GM12878 (cell line): ENCODE data around the gene MCTS1. TPM values are rescaled to one million over a fixed set of nuclear protein-coding genes. Genes with fewer than 3 reads are reported as not detected.

Experiments
- ATAC-seq: fragments of 200-7000 bp; cut with Tn5 transposase; 3 replicates; pipeline ENCODE4 v1.9.1; 2020; ENCODE audit warnings: mild to moderate bottlenecking, moderate library complexity
- BruUV-seq: library from RNA; stranded (reverse); fragments of 400-500 nt; replicated peaks from 2 replicates; lab custom pipeline; 2021; lab: Mats Ljungman, UMichigan
- CTCF ChIA-PET: fragments of 300-600 bp; sonication (Branson Sonifier 250); formaldehyde crosslinking; extraction: SDS; loops from one replicate; lab custom pipeline; 2021; ENCODE audit warnings: inconsistent platforms; lab: Yijun Ruan, JAX
- POLR2A ChIA-PET: fragments of 350-600 bp; formaldehyde crosslinking; extraction: SDS; loops from one replicate; lab custom pipeline; 2021; ENCODE audit warnings: inconsistent platforms; lab: Charles Lee
- RAD21 ChIA-PET: fragments of 300-600 bp; sonication (Branson Sonifier 250); formaldehyde crosslinking; loops from one replicate; lab custom pipeline; 2023; ENCODE audit warnings: antibody characterized with exemption; ENCODE audit not compliant: unreplicated experiment; lab: Charles Lee
- SMC1A ChIA-PET: fragments of 300-600 bp; sonication (Branson Sonifier 250); formaldehyde crosslinking; loops from one replicate; lab custom pipeline; 2023; ENCODE audit not compliant: unreplicated experiment, uncharacterized antibody; lab: Charles Lee
- DNase-seq: peaks from one replicate; pipeline ENCODE4 v3.0.0-alpha.2; 2011; ENCODE audit warnings: low read depth, low spot score
- FAIRE-seq: peaks from 3 replicates; lab custom pipeline; 2011; peaks lifted over from hg19 to GRCh38; lab: Jason Lieb, UNC
- H2AFZ ChIP-seq: 2 replicates; pipeline ENCODE4 v1.6.0; 2011; ENCODE audit warnings: low read depth, low read length, control low read depth; ENCODE audit not compliant: control insufficient read depth
- H3K27ac ChIP-seq: 2 replicates; pipeline ENCODE4 v1.5.1; 2011; ENCODE audit warnings: control low read depth; ENCODE audit not compliant: control insufficient read depth, insufficient read depth
- H3K27me3 ChIP-seq, 2 experiments: replicated peaks in 1 of 2; 2 replicates each; pipeline versions ENCODE4 v1.6.0 to v1.6.1; 2011; ENCODE audit warnings: low read length in 1 of 2; ENCODE audit not compliant: control insufficient read depth in 2 of 2, insufficient read depth in 2 of 2
- H3K36me3 ChIP-seq, 2 experiments: 2 replicates each; pipeline ENCODE4 v1.5.1; 2011; ENCODE audit warnings: low read length in 1 of 2; ENCODE audit not compliant: control insufficient read depth in 2 of 2, insufficient read depth in 2 of 2
- H3K4me1 ChIP-seq: 2 replicates; pipeline ENCODE4 v1.6.1; 2011; ENCODE audit warnings: mild to moderate bottlenecking, low read length, moderate library complexity, mixed read lengths; ENCODE audit not compliant: control insufficient read depth, insufficient read depth
- H3K4me2 ChIP-seq: 2 replicates; pipeline ENCODE4 v1.6.0; 2011; ENCODE audit warnings: control low read depth; ENCODE audit not compliant: control insufficient read depth, insufficient read depth
- H3K4me3 ChIP-seq: fragments of 200-600 bp; sonication (generic); 2 replicates; pipeline ENCODE4 v1.5.1; 2016
- H3K79me2 ChIP-seq: 2 replicates; pipeline ENCODE4 v1.6.0; 2011; ENCODE audit warnings: low read length; ENCODE audit not compliant: control insufficient read depth, insufficient read depth
- H3K9ac ChIP-seq: 2 replicates; pipeline ENCODE4 v1.8.0; 2011; ENCODE audit warnings: low read length, control low read depth, mixed read lengths; ENCODE audit not compliant: control insufficient read depth, insufficient read depth
- H3K9me3 ChIP-seq: replicated peaks from 3 replicates; pipeline ENCODE4 v1.5.1; 2011; ENCODE audit warnings: mild to moderate bottlenecking, low read length; ENCODE audit not compliant: control insufficient read depth, insufficient read depth
- H4K20me1 ChIP-seq: 2 replicates; pipeline ENCODE4 v1.6.0; 2011; ENCODE audit not compliant: control insufficient read depth, insufficient read depth
- BHLHE40 ChIP-seq, 2 experiments: fragments of 450-650 bp in 1 of 2; IDR thresholded peaks; 2 replicates each; pipeline ENCODE4 v1.6.1; 2011 to 2017; ENCODE audit warnings: low read depth in 2 of 2, borderline replicate concordance in 1 of 2, improper control_type of control experiment in 1 of 2, low read length in 1 of 2, mild to moderate bottlenecking in 1 of 2
- CHD1 ChIP-seq: IDR thresholded peaks from 2 replicates; pipeline ENCODE4 v1.6.1; 2012; ENCODE audit warnings: low read depth, low read length, improper control_type of control experiment
- ELK1 ChIP-seq: IDR thresholded peaks from 2 replicates; pipeline ENCODE4 v1.6.1; 2012; ENCODE audit warnings: low read depth, low read length, improper control_type of control experiment
- FOXK2 ChIP-seq: fragments of 450-650 bp; IDR thresholded peaks from 2 replicates; pipeline ENCODE4 v1.6.1; 2017; ENCODE audit warnings: mild to moderate bottlenecking, moderate library complexity
- FOXM1 ChIP-seq: IDR thresholded peaks from 2 replicates; pipeline ENCODE4 v1.6.1; 2012; ENCODE audit warnings: low read depth, mild to moderate bottlenecking, inconsistent platforms, low read length, moderate library complexity
- HDGF ChIP-seq: fragments of 450-650 bp; IDR thresholded peaks from 2 replicates; pipeline ENCODE4 v1.6.1; 2016; ENCODE audit warnings: antibody characterized with exemption
- IRF4 ChIP-seq: IDR thresholded peaks from 2 replicates; pipeline ENCODE4 v1.6.1; 2011; ENCODE audit warnings: low read depth, low read length
- MEF2A ChIP-seq: IDR thresholded peaks from 2 replicates; pipeline ENCODE4 v1.6.1; 2011; ENCODE audit warnings: low read depth, mild to moderate bottlenecking, low read length, moderate library complexity; ENCODE audit not compliant: insufficient read depth
- NFYA ChIP-seq: IDR thresholded peaks from 2 replicates; pipeline ENCODE4 v1.6.1; 2011; ENCODE audit warnings: low read depth, mild to moderate bottlenecking, low read length, improper control_type of control experiment, borderline replicate concordance
- NR2C2 ChIP-seq: IDR thresholded peaks from 2 replicates; pipeline ENCODE4 v1.6.1; 2011; ENCODE audit warnings: borderline replicate concordance, low read depth; ENCODE audit not compliant: control insufficient read depth, insufficient read length
- PAX8 ChIP-seq: fragments of 450-650 bp; IDR thresholded peaks from 2 replicates; pipeline ENCODE4 v1.6.1; 2017; ENCODE audit warnings: mild to moderate bottlenecking, moderate library complexity
- SIX5 ChIP-seq: IDR thresholded peaks from 2 replicates; pipeline ENCODE4 v1.6.1; 2011; ENCODE audit warnings: mild to moderate bottlenecking, low read depth, low read length, moderate library complexity; ENCODE audit not compliant: severe bottlenecking
- SMAD5 ChIP-seq: IDR thresholded peaks from 2 replicates; pipeline ENCODE4 v1.6.1; 2016; ENCODE audit warnings: antibody characterized with exemption, low read depth
- SREBF2 ChIP-seq: IDR thresholded peaks from 2 replicates; pipeline ENCODE4 v1.6.1; 2012; ENCODE audit warnings: mild to moderate bottlenecking, low read length
- TBL1XR1 ChIP-seq: IDR thresholded peaks from 2 replicates; pipeline ENCODE4 v1.6.1; 2012; ENCODE audit warnings: low read depth, low read length, improper control_type of control experiment
- ZZZ3 ChIP-seq: IDR thresholded peaks from 2 replicates; pipeline ENCODE4 v1.6.1; 2011; ENCODE audit warnings: low read depth; ENCODE audit not compliant: control insufficient read depth, insufficient read length
- WGBS: methylation state at CpG from one replicate; pipeline ENCODE4 v1.1.6; 2016; ENCODE audit warnings: low lambda C conversion rate; ENCODE audit not compliant: insufficient replicate concordance, insufficient coverage; ENCODE audit errors: missing lambda C conversion rate; 5-methylcytosine and 5-hydroxymethylcytosine counted together
- in situ Hi-C: fragments of 300-500 bp; cut with MboI; formaldehyde crosslinking; loops from 9 replicates; pipeline ENCODE4 v1.14.3; 2018; ENCODE audit warnings: mixed read lengths
- intact Hi-C: fragments of 100-400 bp; cut with micrococcal nuclease; formaldehyde crosslinking; loops from one replicate; pipeline ENCODE4 v1.14.2; 2022; ENCODE audit not compliant: unreplicated experiment
- polyA plus RNA-seq, 11 experiments: library from polyadenylated mRNA; depleted of rRNA in 4 of 11; unstranded in 6 of 11; stranded (reverse) in 5 of 11; fragments of >200 nt; fragmentation: Nextera tagmentation in 4 of 11; fragmentation: Illumina TruSeq in 1 of 11; extraction: Ambion mirVana in 4 of 11; extraction: Trizol in 1 of 11; gene quantifications; 1 replicate in 1 of 11; 2 replicates in 10 of 11; pipeline versions ENCODE4 v1.2.1 to v1.2.3, GENCODE V29; 2011 to 2016; ENCODE audit warnings: inconsistent platforms in 2 of 11, missing spikeins in 2 of 11, low read depth in 1 of 11
- total RNA-seq, 4 experiments: library from RNA; depleted of rRNA in 3 of 4; stranded (reverse); fragments of >200 nt in 3 of 4; fragmentation: Illumina TruSeq in 1 of 4; extraction: Trizol in 1 of 4; gene quantifications; 2 replicates each; pipeline versions ENCODE4 v1.2.1 to v1.2.3, GENCODE V29; 2013 to 2021
- TF ChIP-seq, protein P1 (sequence below): fragments of 450-650 bp; IDR thresholded peaks from 2 replicates; pipeline ENCODE4 v1.6.1; 2014; ENCODE audit warnings: mild to moderate bottlenecking
- TF ChIP-seq, protein P2 (sequence below): fragments of 450-650 bp; IDR thresholded peaks from 2 replicates; pipeline ENCODE4 v1.6.1; 2017; ENCODE audit warnings: mild to moderate bottlenecking, moderate library complexity

Gene MCTS1
- total and polyA plus RNA-seq, 10 of the 15 experiments (the other 5 are each of a cell fraction or from before 2014, with no cell fraction given) = 59.5 to 238 (median 115) TPM

DNA sequence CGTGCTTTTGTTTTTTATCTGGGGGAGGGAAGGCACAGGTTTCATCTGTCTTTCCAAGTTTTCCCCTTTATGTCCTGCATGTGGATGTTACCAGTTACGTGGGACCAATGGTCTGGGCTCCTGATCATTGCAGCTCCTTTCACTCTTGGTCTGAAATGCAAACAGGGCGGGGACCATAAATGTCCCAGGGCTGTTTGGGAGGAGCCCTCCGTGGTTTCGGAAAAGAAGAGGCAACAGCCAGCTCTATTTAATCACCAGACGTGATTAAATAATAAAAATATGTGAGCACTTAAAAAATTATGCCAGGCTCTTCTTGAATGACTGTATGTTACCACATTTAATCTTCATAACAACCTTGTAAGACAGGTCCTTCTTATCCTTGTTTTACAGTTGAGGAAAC is 56.7 kb downstream of the MCTS1 start:
- no peak for FAIRE-seq
- 55% methylated on average over 6 of the region's 6 CpGs for WGBS
- H2AFZ ChIP-seq = no peak overlapping the region

More for the DNA sequence above, 56.7 kb downstream of the MCTS1 start:
- H4K20me1 ChIP-seq = no peaks in the 10 kb centered on the region
- no peaks in the 10 kb centered on the region for H3K36me3 ChIP-seq
- TF ChIP-seq, protein P1, sequence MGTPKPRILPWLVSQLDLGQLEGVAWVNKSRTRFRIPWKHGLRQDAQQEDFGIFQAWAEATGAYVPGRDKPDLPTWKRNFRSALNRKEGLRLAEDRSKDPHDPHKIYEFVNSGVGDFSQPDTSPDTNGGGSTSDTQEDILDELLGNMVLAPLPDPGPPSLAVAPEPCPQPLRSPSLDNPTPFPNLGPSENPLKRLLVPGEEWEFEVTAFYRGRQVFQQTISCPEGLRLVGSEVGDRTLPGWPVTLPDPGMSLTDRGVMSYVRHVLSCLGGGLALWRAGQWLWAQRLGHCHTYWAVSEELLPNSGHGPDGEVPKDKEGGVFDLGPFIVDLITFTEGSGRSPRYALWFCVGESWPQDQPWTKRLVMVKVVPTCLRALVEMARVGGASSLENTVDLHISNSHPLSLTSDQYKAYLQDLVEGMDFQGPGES = no peak
- TF ChIP-seq ELK1 (no peak), PAX8 (no peak), NR2C2 (no peak), SREBF2 (no peak), IRF4 (no peak), MEF2A (no peak), NFYA (no peak), SIX5 (no peak), HDGF (no peak), SMAD5 (no peak), FOXK2 (no peak), TBL1XR1 (no peak), CHD1 (no peak), ZZZ3 (no peak), BHLHE40 (IDR thresholded peaks at IDR 0.05; ENCODE audit: borderline replicate concordance in 1 of 2, low read depth in 2 of 2, low read length in 1 of 2) (no peak), FOXM1 (no peak)
- TF ChIP-seq, protein P2, sequence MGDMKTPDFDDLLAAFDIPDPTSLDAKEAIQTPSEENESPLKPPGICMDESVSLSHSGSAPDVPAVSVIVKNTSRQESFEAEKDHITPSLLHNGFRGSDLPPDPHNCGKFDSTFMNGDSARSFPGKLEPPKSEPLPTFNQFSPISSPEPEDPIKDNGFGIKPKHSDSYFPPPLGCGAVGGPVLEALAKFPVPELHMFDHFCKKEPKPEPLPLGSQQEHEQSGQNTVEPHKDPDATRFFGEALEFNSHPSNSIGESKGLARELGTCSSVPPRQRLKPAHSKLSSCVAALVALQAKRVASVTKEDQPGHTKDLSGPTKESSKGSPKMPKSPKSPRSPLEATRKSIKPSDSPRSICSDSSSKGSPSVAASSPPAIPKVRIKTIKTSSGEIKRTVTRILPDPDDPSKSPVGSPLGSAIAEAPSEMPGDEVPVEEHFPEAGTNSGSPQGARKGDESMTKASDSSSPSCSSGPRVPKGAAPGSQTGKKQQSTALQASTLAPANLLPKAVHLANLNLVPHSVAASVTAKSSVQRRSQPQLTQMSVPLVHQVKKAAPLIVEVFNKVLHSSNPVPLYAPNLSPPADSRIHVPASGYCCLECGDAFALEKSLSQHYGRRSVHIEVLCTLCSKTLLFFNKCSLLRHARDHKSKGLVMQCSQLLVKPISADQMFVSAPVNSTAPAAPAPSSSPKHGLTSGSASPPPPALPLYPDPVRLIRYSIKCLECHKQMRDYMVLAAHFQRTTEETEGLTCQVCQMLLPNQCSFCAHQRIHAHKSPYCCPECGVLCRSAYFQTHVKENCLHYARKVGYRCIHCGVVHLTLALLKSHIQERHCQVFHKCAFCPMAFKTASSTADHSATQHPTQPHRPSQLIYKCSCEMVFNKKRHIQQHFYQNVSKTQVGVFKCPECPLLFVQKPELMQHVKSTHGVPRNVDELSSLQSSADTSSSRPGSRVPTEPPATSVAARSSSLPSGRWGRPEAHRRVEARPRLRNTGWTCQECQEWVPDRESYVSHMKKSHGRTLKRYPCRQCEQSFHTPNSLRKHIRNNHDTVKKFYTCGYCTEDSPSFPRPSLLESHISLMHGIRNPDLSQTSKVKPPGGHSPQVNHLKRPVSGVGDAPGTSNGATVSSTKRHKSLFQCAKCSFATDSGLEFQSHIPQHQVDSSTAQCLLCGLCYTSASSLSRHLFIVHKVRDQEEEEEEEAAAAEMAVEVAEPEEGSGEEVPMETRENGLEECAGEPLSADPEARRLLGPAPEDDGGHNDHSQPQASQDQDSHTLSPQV = no peak
- no peaks in the 10 kb centered on the region for H3K9me3 ChIP-seq
- ATAC-seq = no peak
- H3K4me2 ChIP-seq = no peak overlapping the region
- in situ Hi-C loops = loop anchor here (10.0 kb wide), 1 partner anchor 156 kb away; no protein-coding TSS in a partner anchor
- POLR2A ChIA-PET = no interaction called here
- BruUV-seq = no TSS peak
- RAD21 ChIA-PET = no interaction called here
- CTCF ChIA-PET = interaction anchor here (0.6 to 1.3 kb wide), 2 partner anchors 92 to 209 kb away, joined by 3 read pairs; no protein-coding TSS in a partner anchor
- SMC1A ChIA-PET = no interaction called here
- no peaks in the 10 kb centered on the region for H3K79me2 ChIP-seq
- H3K9ac ChIP-seq = no peak overlapping the region
- H3K4me1 ChIP-seq = no peaks in the 10 kb centered on the region
- H3K27me3 ChIP-seq = no peaks in the 10 kb centered on the region
- DNase-seq = no peak
- intact Hi-C loops = no loop called here
- H3K4me3 ChIP-seq = no peak overlapping the region
- no peak overlapping the region for H3K27ac ChIP-seq
